ENCODE measurements around the gene ARL11.

DNA sequence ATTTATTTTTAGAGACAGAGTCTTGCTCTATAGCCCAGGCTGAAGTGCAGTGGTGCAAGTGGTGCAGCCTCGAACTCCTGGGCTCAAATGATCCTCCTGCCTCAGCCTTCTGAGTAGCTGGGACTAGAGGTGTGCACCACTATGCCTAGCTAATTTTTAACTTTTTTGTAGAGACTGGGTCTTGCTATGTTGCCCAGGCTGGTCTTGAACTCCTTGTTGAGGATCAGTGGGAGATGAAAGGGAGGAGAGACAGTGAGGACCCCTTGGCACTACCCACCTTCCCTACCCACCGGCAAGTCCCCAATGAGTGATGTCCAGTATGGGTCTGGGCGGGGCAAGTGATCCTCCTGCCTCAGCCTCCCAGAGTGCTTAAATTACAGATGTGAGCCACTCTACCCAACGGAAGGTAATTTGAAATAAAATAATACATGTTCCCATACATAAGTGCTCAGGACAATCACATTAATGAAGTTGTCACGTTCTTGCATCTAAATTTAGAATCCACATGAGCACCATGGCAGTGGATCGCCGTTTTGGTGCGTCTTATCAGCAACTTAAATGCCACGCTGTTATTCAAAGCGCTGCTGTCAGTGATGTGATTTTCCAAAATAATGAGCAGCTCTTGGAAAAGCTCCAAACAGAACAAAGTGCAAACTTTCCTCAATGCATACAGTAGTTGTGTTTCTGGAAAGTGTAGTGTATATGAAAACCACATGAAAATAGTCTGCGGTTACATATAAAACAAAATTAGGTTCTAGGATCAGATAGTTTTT lies 5.9 kb upstream of the ARL11 start:
- TF ChIP-seq EZH2 (IDR thresholded peaks at IDR 0.05; ENCODE audit: insufficient read depth, poor library complexity, severe bottlenecking) (no peak), EZH2phosphoT487 (IDR thresholded peaks at IDR 0.05; ENCODE audit: insufficient read depth, low read depth) (no peak)

All from GM23248 (cell line).